DND-41 (cell line): ENCODE results near the gene ATP9A.

Experiments
- CTCF ChIP-seq: IDR thresholded peaks from 2 replicates; pipeline ENCODE4 v1.5.1; 2012; ENCODE audit warnings: borderline replicate concordance, low read length, moderate library complexity, mild to moderate bottlenecking; ENCODE audit not compliant: poor library complexity, severe bottlenecking; ENCODE audit errors: extremely low read depth
- EZH2 ChIP-seq: IDR thresholded peaks from 3 replicates; pipeline ENCODE4 v1.6.1; 2012; ENCODE audit warnings: borderline replicate concordance, low read depth, mild to moderate bottlenecking, moderate library complexity, low read length, inconsistent platforms; ENCODE audit not compliant: severe bottlenecking

DNA sequence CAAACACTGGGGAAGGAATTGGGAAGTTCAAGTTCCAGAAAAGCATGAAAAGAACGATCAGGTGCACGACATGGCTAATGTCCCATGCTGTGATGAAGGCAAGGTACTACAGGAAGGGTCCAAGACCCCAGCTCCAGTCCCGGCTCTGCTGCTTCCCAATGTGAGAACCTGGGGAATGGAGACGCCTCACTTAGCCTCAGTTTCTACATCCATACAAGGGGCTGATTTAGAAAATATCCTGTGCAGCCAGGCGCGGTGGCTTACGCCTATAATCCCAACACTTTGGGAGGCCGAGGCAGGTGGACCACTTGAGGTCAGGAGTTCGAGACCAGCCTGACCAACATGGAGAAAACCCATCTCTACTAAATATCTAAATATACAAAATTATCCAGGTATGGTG lies 144.9 kb downstream of the ATP9A start:
- TF ChIP-seq CTCF = no peak
- no peak for TF ChIP-seq EZH2
